ENCODE results near the gene TSR3. TPM values are rescaled to one million over a fixed set of nuclear protein-coding genes. Genes with fewer than 3 reads are reported as not detected.

TSR3 gene
- total and polyA plus RNA-seq, 8 donors = 22.2 to 40.9 (median 30.2) TPM

- Histone ChIP-seq H3K9me3 (no peaks in the 10 kb centered on the region), H3K27me3 (no peaks in the 10 kb centered on the region), H3K4me3 (peak overlapping the region in 2 of 4 donors; percentile 23 to 54), H3K27ac (no peak overlapping the region), H3K4me1 (peaks cover 0 to 7% (median 0%) of the 10 kb centered on the region in 3 donors), H3K36me3 (peaks cover 0 to 4% (median 0%) of the 10 kb centered on the region in 3 donors)
- no peak for TF ChIP-seq CTCF (IDR thresholded peaks at IDR 0.05)
- intact Hi-C loops (cut with DNase I) = no loop called here
- DNase-seq = peak in 1 of 6 donors; percentile 73
- FAIRE-seq = no peak
- no peak for ATAC-seq
- 93 to 97% methylated on average over 25 of the region's 25 CpGs for WGBS, 2 donors
Observed at GRCh38 chr16:1378087-1378803, 26.6 kb upstream of the TSR3 start.

DNA sequence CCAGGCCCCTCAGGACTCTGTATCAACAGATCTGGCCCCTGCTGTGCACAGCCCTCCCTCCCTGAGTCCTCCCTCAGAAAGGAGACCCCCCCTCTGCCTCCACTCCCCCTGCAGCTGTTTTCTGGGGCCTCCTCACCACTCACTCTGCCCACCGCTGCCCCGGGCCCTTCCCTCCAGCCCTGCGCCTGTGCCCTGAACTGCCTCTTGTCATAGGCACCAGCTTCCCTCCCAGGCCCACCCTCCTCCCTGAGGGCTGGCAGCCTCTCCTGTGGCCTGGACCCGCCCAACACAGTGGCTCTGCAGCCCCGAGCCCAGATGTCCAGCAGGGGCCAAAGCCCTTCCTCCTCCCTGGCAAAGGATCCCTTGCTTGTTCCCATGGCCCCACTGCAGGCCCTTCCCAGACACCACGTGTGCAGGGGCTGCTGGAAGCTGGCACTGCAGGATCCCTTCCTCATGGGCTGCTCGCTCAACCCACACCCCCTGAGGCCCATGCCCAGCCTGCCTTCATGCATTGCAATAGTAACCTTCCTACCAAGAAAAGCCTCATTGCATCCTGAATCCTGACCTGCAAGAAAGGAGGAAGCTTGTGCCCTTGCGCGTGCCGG lies 25.8 kb upstream of the TSR3 start:
- FAIRE-seq (no peak), DNase-seq (no peak), ATAC-seq (no peak)
- no peak for TF ChIP-seq CTCF (IDR thresholded peaks at IDR 0.05)
- Histone ChIP-seq H3K36me3 (peaks cover 0 to 4% (median 0%) of the 10 kb centered on the region in 3 donors), H3K27me3 (no peaks in the 10 kb centered on the region), H3K27ac (no peak overlapping the region), H3K9me3 (no peaks in the 10 kb centered on the region), H3K4me3 (no peak overlapping the region), H3K4me1 (peaks cover 0 to 7% (median 0%) of the 10 kb centered on the region in 3 donors)
- intact Hi-C loops (cut with DNase I) = no loop called here
- 94 to 98% methylated on average over 10 of the region's 10 CpGs for WGBS, 2 donors

GRCh38 chr16:1375741-1376410 lies 24.2 kb upstream of the TSR3 start:
- Histone ChIP-seq H3K27me3 (no peaks in the 10 kb centered on the region), H3K9me3 (no peaks in the 10 kb centered on the region), H3K27ac (no peak overlapping the region), H3K36me3 (peaks cover 0 to 4% (median 0%) of the 10 kb centered on the region in 3 donors), H3K4me1 (peaks cover 0 to 7% (median 0%) of the 10 kb centered on the region in 3 donors), H3K4me3 (no peak overlapping the region)
- intact Hi-C loops (cut with DNase I) = no loop called here
- ATAC-seq (no peak), FAIRE-seq (no peak), DNase-seq (no peak)
- WGBS, 2 donors = 90% methylated on average over 18 to 19 of the region's 19 CpGs
- TF ChIP-seq CTCF (IDR thresholded peaks at IDR 0.05) = no peak

DNA sequence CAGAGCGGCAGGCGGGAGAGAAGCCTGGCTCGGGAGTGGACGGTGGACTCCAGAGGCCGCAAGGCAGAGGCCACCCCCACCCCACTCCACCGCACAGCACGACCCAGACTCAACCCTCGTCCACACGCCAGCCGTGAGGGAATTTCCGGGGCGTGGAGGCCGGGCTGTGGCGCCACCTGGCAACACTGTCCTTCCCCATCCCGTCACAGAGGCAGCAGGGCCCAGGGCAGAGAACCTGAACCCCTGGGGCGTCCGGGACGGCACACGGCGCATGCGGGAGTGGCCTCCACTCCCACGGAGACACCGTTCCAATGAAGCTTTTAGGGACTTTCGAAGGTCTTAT lies 23.6 kb upstream of the TSR3 start:
- Histone ChIP-seq H3K36me3 (peaks cover 0 to 4% (median 0%) of the 10 kb centered on the region in 3 donors), H3K4me1 (peaks cover 0 to 7% (median 0%) of the 10 kb centered on the region in 3 donors), H3K27me3 (no peaks in the 10 kb centered on the region), H3K4me3 (no peak overlapping the region), H3K27ac (no peak overlapping the region), H3K9me3 (no peaks in the 10 kb centered on the region)
- no peak for DNase-seq
- no peak for FAIRE-seq
- TF ChIP-seq CTCF (IDR thresholded peaks at IDR 0.05) = no peak
- WGBS, 2 donors = 92 to 93% methylated on average over 24 of the region's 24 CpGs
- intact Hi-C loops (cut with DNase I) = no loop called here
- no peak for ATAC-seq

Measured in pancreas (tissue), 10 donors.